ENCODE measurements around the gene FKBP1B. TPM values are rescaled to one million over a fixed set of nuclear protein-coding genes. Genes with fewer than 3 reads are reported as not detected.
"Not testable (repeated sequence)": the region's sequence is repeated elsewhere in the genome, so short reads cannot be mapped to it uniquely, and the experiment has no call there.

FKBP1B gene

GRCh38 chr2:24109431-24109830 is 59.9 kb downstream of the FKBP1B start:
- not testable (repeated sequence) for H3K36me3 ChIP-seq (replicated peaks in 1 of 2; ENCODE audit: control insufficient read depth in 2 of 2, insufficient read depth in 2 of 2, low read length in 2 of 2); H3K4me3 ChIP-seq (ENCODE audit: low read length in 2 of 2); H3K4me2 ChIP-seq (ENCODE audit: insufficient read depth, low read length, poor library complexity, severe bottlenecking); H2AFZ ChIP-seq (ENCODE audit: low read length); H2BK15ac ChIP-seq (ENCODE audit: low read length); H3K14ac ChIP-seq (ENCODE audit: low read length); H3K79me1 ChIP-seq (ENCODE audit: low read depth, low read length); H4K8ac ChIP-seq (ENCODE audit: low read depth, low read length); DNase-seq (ENCODE audit: low spot score); H2AK5ac ChIP-seq (ENCODE audit: low read depth, low read length); H2BK120ac ChIP-seq (ENCODE audit: low read depth, low read length); H2BK5ac ChIP-seq (ENCODE audit: low read length); H3K27ac ChIP-seq (replicated peaks; ENCODE audit: low read length); H2BK12ac ChIP-seq (ENCODE audit: low read length); H3K9ac ChIP-seq (ENCODE audit: low read depth, low read length, poor library complexity); H3K23ac ChIP-seq (ENCODE audit: low read depth, low read length, poor library complexity); H3K4ac ChIP-seq (ENCODE audit: low read length); H3K4me1 ChIP-seq (ENCODE audit: control insufficient read depth in 2 of 2, insufficient read depth in 1 of 2, low read depth in 1 of 2, low read length in 2 of 2); H3K18ac ChIP-seq (ENCODE audit: low read length); H4K91ac ChIP-seq (ENCODE audit: low read depth, low read length, poor library complexity); H3K27me3 ChIP-seq (ENCODE audit: control insufficient read depth in 3 of 3, insufficient read depth in 3 of 3, low read depth in 1 of 3, low read length in 3 of 3); H3K9me3 ChIP-seq (replicated peaks in 1 of 2; ENCODE audit: control insufficient read depth in 2 of 2, insufficient read depth in 1 of 2, low read depth in 1 of 2, low read length in 2 of 2)
- no CpG with 5 or more reads among the region's 1 CpG for WGBS, 2 donors (ENCODE audit: extremely low coverage in 2 of 2, insufficient read length in 2 of 2, insufficient replicate concordance in 1 of 2)

GRCh38 chr2:24110660-24111303 is 61.2 kb downstream of the FKBP1B start:
- DNase-seq (ENCODE audit: low spot score): no peak
- no peak overlapping the region for H2BK120ac ChIP-seq (ENCODE audit: low read depth, low read length)
- no peak overlapping the region for H4K8ac ChIP-seq (ENCODE audit: low read depth, low read length)
- no peak overlapping the region for H4K91ac ChIP-seq (ENCODE audit: low read depth, low read length, poor library complexity)
- H3K36me3 ChIP-seq (replicated peaks in 1 of 2; ENCODE audit: control insufficient read depth in 2 of 2, insufficient read depth in 2 of 2, low read length in 2 of 2): no peaks in the 10 kb centered on the region
- H3K79me1 ChIP-seq (ENCODE audit: low read depth, low read length): no peaks in the 10 kb centered on the region
- H3K27me3 ChIP-seq (ENCODE audit: control insufficient read depth in 3 of 3, insufficient read depth in 3 of 3, low read depth in 1 of 3, low read length in 3 of 3): no peaks in the 10 kb centered on the region
- no peak overlapping the region for H2BK5ac ChIP-seq (ENCODE audit: low read length)
- no peak overlapping the region for H3K23ac ChIP-seq (ENCODE audit: low read depth, low read length, poor library complexity)
- no peak overlapping the region for H2BK15ac ChIP-seq (ENCODE audit: low read length)
- H3K4me2 ChIP-seq (ENCODE audit: insufficient read depth, low read length, poor library complexity, severe bottlenecking): no peak overlapping the region
- H3K4me1 ChIP-seq (ENCODE audit: control insufficient read depth in 2 of 2, insufficient read depth in 1 of 2, low read depth in 1 of 2, low read length in 2 of 2): no peaks in the 10 kb centered on the region
- H2BK12ac ChIP-seq (ENCODE audit: low read length): no peak overlapping the region
- H3K4me3 ChIP-seq (ENCODE audit: low read length in 2 of 2): no peak overlapping the region
- peaks cover 2 to 5% of the 10 kb centered on the region in 2 donors for H3K9me3 ChIP-seq (replicated peaks in 1 of 2; ENCODE audit: control insufficient read depth in 2 of 2, insufficient read depth in 1 of 2, low read depth in 1 of 2, low read length in 2 of 2)
- WGBS, 2 donors (ENCODE audit: extremely low coverage in 2 of 2, insufficient read length in 2 of 2, insufficient replicate concordance in 1 of 2): no CpG with 5 or more reads among the region's 7 CpGs
- H3K14ac ChIP-seq (ENCODE audit: low read length): no peak overlapping the region
- H3K27ac ChIP-seq (replicated peaks; ENCODE audit: low read length): no peak overlapping the region
- H2AFZ ChIP-seq (ENCODE audit: low read length): no peak overlapping the region
- H3K9ac ChIP-seq (ENCODE audit: low read depth, low read length, poor library complexity): no peak overlapping the region
- H3K18ac ChIP-seq (ENCODE audit: low read length): no peak overlapping the region
- H2AK5ac ChIP-seq (ENCODE audit: low read depth, low read length): no peak overlapping the region
- H3K4ac ChIP-seq (ENCODE audit: low read length): no peak overlapping the region

GRCh38 chr2:24111407-24111901 is 61.9 kb downstream of the FKBP1B start:
- Histone ChIP-seq H3K27me3 (ENCODE audit: control insufficient read depth in 3 of 3, insufficient read depth in 3 of 3, low read depth in 1 of 3, low read length in 3 of 3) (no peaks in the 10 kb centered on the region), H3K36me3 (replicated peaks in 1 of 2; ENCODE audit: control insufficient read depth in 2 of 2, insufficient read depth in 2 of 2, low read length in 2 of 2) (no peaks in the 10 kb centered on the region), H4K91ac (ENCODE audit: low read depth, low read length, poor library complexity) (no peak overlapping the region), H3K27ac (replicated peaks; ENCODE audit: low read length) (no peak overlapping the region), H3K4ac (ENCODE audit: low read length) (no peak overlapping the region), H3K4me3 (ENCODE audit: low read length in 2 of 2) (no peak overlapping the region), H3K18ac (ENCODE audit: low read length) (no peak overlapping the region), H2AK5ac (ENCODE audit: low read depth, low read length) (no peak overlapping the region), H3K79me1 (ENCODE audit: low read depth, low read length) (no peaks in the 10 kb centered on the region), H2BK15ac (ENCODE audit: low read length) (no peak overlapping the region), H3K9ac (ENCODE audit: low read depth, low read length, poor library complexity) (no peak overlapping the region), H3K14ac (ENCODE audit: low read length) (no peak overlapping the region), H2BK5ac (ENCODE audit: low read length) (no peak overlapping the region), H3K4me2 (ENCODE audit: insufficient read depth, low read length, poor library complexity, severe bottlenecking) (no peak overlapping the region), H3K9me3 (replicated peaks in 1 of 2; ENCODE audit: control insufficient read depth in 2 of 2, insufficient read depth in 1 of 2, low read depth in 1 of 2, low read length in 2 of 2) (peaks cover 2 to 5% of the 10 kb centered on the region in 2 donors), H3K23ac (ENCODE audit: low read depth, low read length, poor library complexity) (no peak overlapping the region), H2BK12ac (ENCODE audit: low read length) (no peak overlapping the region), H2AFZ (ENCODE audit: low read length) (no peak overlapping the region), H4K8ac (ENCODE audit: low read depth, low read length) (no peak overlapping the region), H3K4me1 (ENCODE audit: control insufficient read depth in 2 of 2, insufficient read depth in 1 of 2, low read depth in 1 of 2, low read length in 2 of 2) (no peaks in the 10 kb centered on the region), H2BK120ac (ENCODE audit: low read depth, low read length) (no peak overlapping the region)
- no peak for DNase-seq (ENCODE audit: low spot score)
- no CpG with 5 or more reads among the region's 2 CpGs for WGBS, 2 donors (ENCODE audit: extremely low coverage in 2 of 2, insufficient read length in 2 of 2, insufficient replicate concordance in 1 of 2)

Small RNA genes lying within 50 kb of the gene (small RNA-seq; reads per million reads assigned to genes)
- gene RNU6-370P (ENCODE audit: insufficient read depth): not detected

Data from neuronal stem cell (in vitro differentiated cells).